Measurements from ENCODE around the gene CAMKMT.

Gene CAMKMT

GRCh38 chr2:44817256-44817655, 455.5 kb downstream of the CAMKMT start:
- Histone ChIP-seq H3K36me3 (replicated peaks) (no peaks in the 10 kb centered on the region), H3K27ac (no peak overlapping the region), H3K27me3 (replicated peaks) (peaks cover 2% of the 10 kb centered on the region), H3K4me3 (ENCODE audit: low read depth, low read length) (no peak overlapping the region)
- no peak for DNase-seq
- TF ChIP-seq CTCF (IDR thresholded peaks at IDR 0.05; ENCODE audit: low read depth, low read length, missing control alignments) = no peak
- in situ Hi-C loops (cut with HindIII; ENCODE audit: low pct_ligation_motif_present, low sequenced_read_pairs) = no loop called here

- Histone ChIP-seq H3K36me3 (replicated peaks) (no peaks in the 10 kb centered on the region), H3K27me3 (replicated peaks) (peaks cover 3% of the 10 kb centered on the region), H3K4me3 (ENCODE audit: low read depth, low read length) (no peak overlapping the region), H3K27ac (no peak overlapping the region)
- no peak for TF ChIP-seq CTCF (IDR thresholded peaks at IDR 0.05; ENCODE audit: low read depth, low read length, missing control alignments)
- in situ Hi-C loops (cut with HindIII; ENCODE audit: low pct_ligation_motif_present, low sequenced_read_pairs) = no loop called here
- no peak for DNase-seq
These were observed 456.1 kb downstream of the CAMKMT start for GRCh38 chr2:44817673-44818335.

- Histone ChIP-seq H3K27me3 (replicated peaks) (peaks cover 3% of the 10 kb centered on the region), H3K4me3 (ENCODE audit: low read depth, low read length) (no peak overlapping the region), H3K27ac (no peak overlapping the region), H3K36me3 (replicated peaks) (no peaks in the 10 kb centered on the region)
- in situ Hi-C loops (cut with HindIII; ENCODE audit: low pct_ligation_motif_present, low sequenced_read_pairs) = no loop called here
- TF ChIP-seq CTCF (IDR thresholded peaks at IDR 0.05; ENCODE audit: low read depth, low read length, missing control alignments) = no peak
- no peak for DNase-seq
These were observed 457.3 kb downstream of the CAMKMT start for GRCh38 chr2:44819061-44819460.

- no peak for DNase-seq
- no peaks in the 10 kb centered on the region for H3K36me3 ChIP-seq (replicated peaks)
- peaks cover 5% of the 10 kb centered on the region for H3K27me3 ChIP-seq (replicated peaks)
- no peak for TF ChIP-seq CTCF (IDR thresholded peaks at IDR 0.05; ENCODE audit: low read depth, low read length, missing control alignments)
- H3K27ac ChIP-seq = no peak overlapping the region
- in situ Hi-C loops (cut with HindIII; ENCODE audit: low pct_ligation_motif_present, low sequenced_read_pairs) = no loop called here
- no peak overlapping the region for H3K4me3 ChIP-seq (ENCODE audit: low read depth, low read length)
These were observed 459.8 kb downstream of the CAMKMT start for GRCh38 chr2:44821500-44821899.

GRCh38 chr2:44822174-44822573, 460.4 kb downstream of the CAMKMT start:
- no peak for DNase-seq
- no peak for TF ChIP-seq CTCF (IDR thresholded peaks at IDR 0.05; ENCODE audit: low read depth, low read length, missing control alignments)
- Histone ChIP-seq H3K27me3 (replicated peaks) (peaks cover 5% of the 10 kb centered on the region), H3K4me3 (ENCODE audit: low read depth, low read length) (no peak overlapping the region), H3K27ac (no peak overlapping the region), H3K36me3 (replicated peaks) (no peaks in the 10 kb centered on the region)
- in situ Hi-C loops (cut with HindIII; ENCODE audit: low pct_ligation_motif_present, low sequenced_read_pairs) = no loop called here

Data from brain microvascular endothelial cell (primary cell).